ENCODE measurements around the gene TSHR.

GRCh38 chr14:80979951-80980350 lies 24.5 kb downstream of the TSHR start:
- TF ChIP-seq POLR2A (IDR thresholded peaks at IDR 0.05) (no peak), CTCF (IDR thresholded peaks at IDR 0.05) (no peak), EP300 (IDR thresholded peaks at IDR 0.05; ENCODE audit: low read depth) (no peak)
